ENCODE measurements around the gene HOMEZ. TPM values are rescaled to one million over a fixed set of nuclear protein-coding genes. Genes with fewer than 3 reads are reported as not detected.
A peak's percentile ranks its signal among the peaks of the same experiment; 100 is the strongest.

The HOMEZ gene
- total RNA-seq, 2 donors from 2014 or later: 4.9 to 5.2 TPM

DNA sequence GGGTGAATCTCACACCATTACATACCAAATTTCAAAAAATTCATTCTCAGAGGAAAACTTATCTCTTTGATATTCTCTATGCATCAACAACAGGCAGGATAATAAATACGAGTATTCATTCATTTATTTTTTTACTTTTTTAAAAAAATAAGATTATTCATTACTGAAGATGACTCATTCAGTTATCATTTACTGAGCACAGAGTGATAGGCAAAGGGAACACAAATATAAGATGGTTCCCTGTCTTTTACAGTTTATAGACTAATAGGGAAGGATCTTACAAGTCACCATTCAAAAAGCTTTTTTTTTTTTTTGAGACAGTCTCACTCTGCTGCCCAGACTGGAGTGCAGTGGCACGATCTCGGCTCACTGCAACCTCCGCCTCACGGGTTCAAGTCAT is 30.4 kb upstream of the HOMEZ start:
- DNase-seq (ENCODE audit: low spot score): no peak

DNA sequence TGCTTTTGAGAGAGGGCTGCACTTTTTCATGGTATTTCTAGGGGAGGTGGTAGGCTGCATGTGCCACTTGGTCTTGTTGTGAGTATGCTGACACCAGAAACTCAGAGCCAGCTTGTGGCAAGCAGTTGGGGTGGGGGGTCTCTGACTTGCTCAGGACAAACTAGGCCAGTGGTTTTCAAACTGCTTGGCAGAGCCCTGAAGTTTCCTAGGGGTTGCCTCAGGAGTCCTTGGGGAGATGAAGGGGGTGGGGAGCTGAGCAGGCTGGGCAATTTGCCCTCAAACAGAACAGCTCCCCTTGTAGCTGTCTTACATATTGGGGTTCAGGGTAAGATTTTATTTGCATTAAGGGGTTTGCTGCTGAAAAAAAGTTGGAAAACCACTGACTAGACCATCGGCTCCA is 24.6 kb upstream of the HOMEZ start:
- intact Hi-C loops (cut with DNase I): no loop called here

More for the DNA sequence above, 30.4 kb upstream of the HOMEZ start:
- intact Hi-C loops (cut with DNase I): no loop called here

DNA sequence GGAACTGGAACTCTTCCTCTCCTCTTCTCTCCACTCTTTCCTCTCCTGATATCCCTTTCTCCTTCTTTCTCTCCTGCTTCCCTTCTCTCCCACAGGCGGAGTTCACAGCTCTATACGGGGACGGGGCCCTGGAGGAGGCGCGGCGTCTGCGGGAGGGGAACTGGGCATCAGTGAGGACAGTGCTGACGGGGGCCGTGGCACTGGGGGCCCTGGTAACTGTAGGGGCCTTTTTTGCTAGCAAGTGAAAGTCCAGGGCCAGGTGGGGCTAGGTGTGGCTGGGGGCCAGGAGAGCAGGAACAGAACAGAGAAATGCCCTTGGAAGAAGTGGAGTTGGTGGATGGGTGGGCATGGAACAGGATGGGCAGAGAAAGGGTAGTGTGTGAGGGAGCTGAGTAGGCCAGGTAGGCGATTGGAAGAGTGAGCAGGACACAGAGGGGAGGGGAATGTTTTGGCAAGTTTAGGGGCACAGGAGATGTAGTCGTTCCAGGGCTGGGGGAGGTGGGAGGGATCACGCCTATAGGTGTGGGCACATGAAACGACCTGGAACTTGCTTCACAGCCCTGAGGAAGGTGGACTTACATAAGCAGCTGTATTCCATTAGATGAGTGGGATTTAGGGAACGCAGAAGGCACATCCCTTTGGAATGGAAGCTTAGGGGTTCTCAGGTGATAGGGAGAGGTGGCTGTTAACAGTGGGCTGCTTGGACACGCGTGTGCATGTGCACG is 23.0 kb upstream of the HOMEZ start:
- no peak for DNase-seq (ENCODE audit: low spot score)
- intact Hi-C loops (cut with DNase I): no loop called here

More for the DNA sequence above, 24.6 kb upstream of the HOMEZ start:
- DNase-seq (ENCODE audit: low spot score): no peak

DNA sequence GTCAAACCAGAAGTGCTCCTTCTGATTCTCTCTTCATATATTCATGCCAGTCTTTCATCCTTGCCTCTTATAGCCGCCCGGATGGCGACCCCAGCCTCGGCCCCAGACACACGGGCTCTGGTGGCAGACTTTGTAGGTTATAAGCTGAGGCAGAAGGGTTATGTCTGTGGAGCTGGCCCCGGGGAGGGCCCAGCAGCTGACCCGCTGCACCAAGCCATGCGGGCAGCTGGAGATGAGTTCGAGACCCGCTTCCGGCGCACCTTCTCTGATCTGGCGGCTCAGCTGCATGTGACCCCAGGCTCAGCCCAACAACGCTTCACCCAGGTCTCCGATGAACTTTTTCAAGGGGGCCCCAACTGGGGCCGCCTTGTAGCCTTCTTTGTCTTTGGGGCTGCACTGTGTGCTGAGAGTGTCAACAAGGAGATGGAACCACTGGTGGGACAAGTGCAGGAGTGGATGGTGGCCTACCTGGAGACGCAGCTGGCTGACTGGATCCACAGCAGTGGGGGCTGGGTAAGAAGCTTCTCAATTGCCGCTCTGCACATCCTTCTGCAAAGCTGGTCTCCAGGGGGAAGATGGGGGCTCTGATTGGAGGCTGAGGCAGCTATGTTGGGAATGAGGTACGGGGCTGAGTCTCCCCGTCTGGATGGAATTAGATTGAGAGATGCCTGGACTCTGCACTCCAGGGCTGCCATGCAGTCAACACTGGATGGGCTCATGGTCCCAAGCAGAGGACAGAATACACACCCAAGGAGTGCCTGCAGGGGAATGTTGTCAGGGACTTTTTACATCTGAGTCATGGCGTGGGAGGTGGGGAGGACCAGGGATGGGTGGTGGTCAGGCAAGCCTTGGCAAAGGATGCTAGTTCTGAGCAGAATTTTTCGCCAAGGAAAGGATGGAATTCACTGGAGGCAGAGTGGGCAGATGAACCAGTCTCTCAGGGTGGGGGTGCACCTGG is 22.0 kb upstream of the HOMEZ start:
- intact Hi-C loops (cut with DNase I): no loop called here
- no peak for DNase-seq (ENCODE audit: low spot score)

DNA sequence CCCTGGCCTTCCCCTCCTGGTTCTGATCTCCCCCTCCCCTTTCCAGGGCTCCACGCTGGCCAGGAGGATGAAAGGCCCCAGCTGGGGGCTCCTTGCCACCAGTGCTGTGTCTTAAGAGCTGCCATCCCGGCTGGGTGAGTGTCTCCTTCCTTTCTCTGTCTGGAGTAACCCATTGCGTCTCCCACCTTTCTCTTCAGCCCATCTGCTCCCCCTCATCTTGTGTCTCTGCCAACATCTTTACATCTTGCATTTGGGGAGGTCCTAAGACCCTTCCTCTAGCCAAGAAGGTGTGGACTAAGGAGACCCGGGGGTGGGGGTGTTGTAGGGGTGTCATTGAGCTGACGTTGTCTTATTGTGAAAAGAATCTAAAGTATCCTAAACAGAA is 21.2 kb upstream of the HOMEZ start:
- no peak for DNase-seq (ENCODE audit: low spot score)
- intact Hi-C loops (cut with DNase I): no loop called here

DNA sequence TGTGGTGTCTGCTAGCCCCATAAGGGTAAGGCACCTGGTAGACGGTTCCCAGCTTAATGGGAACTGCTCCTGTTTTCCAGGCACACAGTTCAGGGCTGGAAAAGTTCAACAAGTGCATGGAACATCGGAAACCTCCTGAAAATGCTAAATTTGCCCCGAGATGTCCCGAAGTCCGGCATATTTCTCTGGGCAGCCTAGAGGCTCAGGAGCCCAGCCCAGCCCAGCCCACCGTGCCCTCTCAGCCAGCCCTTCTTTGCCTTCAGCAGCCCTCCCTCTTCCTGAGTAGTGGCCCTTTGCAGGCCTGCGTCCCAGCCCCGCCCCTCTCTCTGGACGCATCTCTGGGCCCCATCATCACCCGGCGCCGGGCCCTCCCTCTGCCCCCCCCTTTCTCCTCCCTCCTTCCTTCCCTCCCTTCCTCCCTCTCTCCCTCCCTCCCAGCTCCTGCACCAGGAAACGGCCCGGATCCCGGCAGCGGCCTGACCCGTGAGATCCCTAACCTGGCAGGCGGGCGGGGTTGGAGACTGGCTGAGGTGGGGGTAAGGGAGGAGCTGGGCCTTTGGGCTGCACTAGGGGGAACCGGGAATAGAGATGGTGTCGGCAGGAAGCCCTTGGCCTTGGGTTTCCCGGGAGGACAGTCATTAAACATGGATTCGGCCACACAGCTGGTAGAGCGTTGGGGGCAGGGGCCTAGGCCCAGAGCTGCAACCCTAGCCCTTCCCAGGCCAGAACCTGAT is 20.6 kb upstream of the HOMEZ start, which contains the start of gene BCL2L2:
BCL2L2 (plus strand) TSS at position 422 of the 734 bp plus-strand sequence. CDS start 935 bp downstream, outside the sequence.
- intact Hi-C loops (cut with DNase I): no loop called here
- peak; percentile 97 for DNase-seq (ENCODE audit: low spot score)

- peak; percentile 90 for DNase-seq (ENCODE audit: low spot score)
- intact Hi-C loops (cut with DNase I): no loop called here
These were observed 16.6 kb upstream of the HOMEZ start, which contains the start of gene PPP1R3E for GRCh38 chr14:23302290-23303225. Gene PPP1R3E, minus strand, starts transcription at chr14:23302859. Its CDS starts 283 bp downstream, at chr14:23302576.

DNA sequence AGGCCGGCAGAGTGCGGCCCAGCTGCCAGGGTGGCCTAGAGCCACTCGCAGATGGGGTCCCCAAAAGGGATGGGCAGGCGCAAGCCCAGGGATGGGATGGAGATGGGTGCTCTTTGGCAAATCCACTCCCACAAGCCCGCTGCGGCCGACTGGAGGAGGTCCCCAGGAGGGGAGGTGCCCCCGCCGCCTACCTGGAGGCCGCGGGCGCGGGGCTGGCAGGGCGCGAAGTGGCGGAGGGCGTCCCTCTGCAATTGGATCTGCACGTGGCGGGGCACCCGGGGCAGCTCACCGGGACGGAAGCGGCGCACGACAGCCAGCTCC is 16.0 kb upstream of the HOMEZ start:
- intact Hi-C loops (cut with DNase I): no loop called here
- DNase-seq (ENCODE audit: low spot score): no peak

- DNase-seq (ENCODE audit: low spot score): peak; percentile 99
- intact Hi-C loops (cut with DNase I): no loop called here
These were observed 15.5 kb upstream of the HOMEZ start for GRCh38 chr14:23301288-23301968.

- peak; percentile 84 for DNase-seq (ENCODE audit: low spot score)
- intact Hi-C loops (cut with DNase I): no loop called here
These were observed 14.8 kb upstream of the HOMEZ start for GRCh38 chr14:23300687-23301223.

- intact Hi-C loops (cut with DNase I): no loop called here
- DNase-seq (ENCODE audit: low spot score): peak; percentile 80
These were observed 14.2 kb upstream of the HOMEZ start for GRCh38 chr14:23299986-23300686.

DNA sequence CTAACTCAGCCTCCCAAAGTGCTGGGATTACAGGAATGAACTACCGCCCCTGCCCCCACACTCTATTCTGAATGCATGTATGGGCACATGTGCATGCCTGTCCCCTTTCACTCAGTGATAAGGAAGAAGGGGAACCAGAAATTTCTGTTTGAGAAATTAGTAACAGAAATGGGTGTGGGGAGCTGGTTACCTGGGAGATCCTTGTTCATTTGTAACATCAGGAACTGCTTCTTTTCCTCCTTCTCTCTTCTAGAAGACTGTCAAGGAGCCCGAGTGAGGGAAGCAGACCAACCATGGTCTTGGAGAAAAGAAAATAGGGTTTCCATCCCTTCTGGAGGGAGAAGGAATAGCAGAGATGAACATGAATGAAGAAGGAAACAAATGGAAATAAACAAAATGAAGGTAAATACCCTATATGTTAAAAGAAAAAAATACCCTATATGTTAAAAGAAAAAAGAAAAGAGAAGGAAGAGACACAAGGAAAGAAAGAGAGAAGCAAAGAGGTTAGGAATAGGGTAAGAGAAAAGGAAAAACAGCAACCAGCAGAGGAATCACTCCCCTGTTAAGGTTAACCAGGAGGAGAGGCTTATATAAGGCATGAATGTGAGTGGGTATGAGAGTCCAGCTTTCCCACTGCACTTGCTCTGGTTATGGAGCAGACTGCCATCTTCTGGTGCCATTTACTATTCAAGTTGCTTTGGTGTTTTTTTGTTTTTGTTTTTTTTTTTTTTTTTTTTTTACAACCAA is 13.5 kb upstream of the HOMEZ start:
- DNase-seq (ENCODE audit: low spot score): no peak
- intact Hi-C loops (cut with DNase I): no loop called here

- no peak for DNase-seq (ENCODE audit: low spot score)
- intact Hi-C loops (cut with DNase I): no loop called here
These were observed 11.8 kb upstream of the HOMEZ start for GRCh38 chr14:23297611-23298277.

DNA sequence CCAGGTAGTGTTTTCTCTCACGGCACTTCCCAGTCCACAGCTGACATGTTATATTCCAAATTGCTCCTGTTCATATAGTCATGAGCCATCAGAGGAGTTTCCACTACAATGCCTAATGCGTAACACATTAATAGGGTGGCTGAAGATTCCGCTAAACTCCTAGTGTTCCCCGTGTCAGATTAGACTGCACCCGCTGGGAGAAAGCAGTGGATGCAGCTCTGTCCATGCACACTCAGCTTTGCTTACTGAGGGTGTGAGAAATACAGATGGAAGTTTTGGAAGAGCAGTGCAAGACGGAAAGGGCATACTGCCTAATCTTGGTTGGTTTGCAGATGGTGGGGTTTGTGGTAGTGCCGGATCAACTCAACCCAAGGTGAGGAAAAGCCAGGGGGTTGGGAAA is 11.2 kb upstream of the HOMEZ start:
- intact Hi-C loops (cut with DNase I): no loop called here
- DNase-seq (ENCODE audit: low spot score): no peak

DNA sequence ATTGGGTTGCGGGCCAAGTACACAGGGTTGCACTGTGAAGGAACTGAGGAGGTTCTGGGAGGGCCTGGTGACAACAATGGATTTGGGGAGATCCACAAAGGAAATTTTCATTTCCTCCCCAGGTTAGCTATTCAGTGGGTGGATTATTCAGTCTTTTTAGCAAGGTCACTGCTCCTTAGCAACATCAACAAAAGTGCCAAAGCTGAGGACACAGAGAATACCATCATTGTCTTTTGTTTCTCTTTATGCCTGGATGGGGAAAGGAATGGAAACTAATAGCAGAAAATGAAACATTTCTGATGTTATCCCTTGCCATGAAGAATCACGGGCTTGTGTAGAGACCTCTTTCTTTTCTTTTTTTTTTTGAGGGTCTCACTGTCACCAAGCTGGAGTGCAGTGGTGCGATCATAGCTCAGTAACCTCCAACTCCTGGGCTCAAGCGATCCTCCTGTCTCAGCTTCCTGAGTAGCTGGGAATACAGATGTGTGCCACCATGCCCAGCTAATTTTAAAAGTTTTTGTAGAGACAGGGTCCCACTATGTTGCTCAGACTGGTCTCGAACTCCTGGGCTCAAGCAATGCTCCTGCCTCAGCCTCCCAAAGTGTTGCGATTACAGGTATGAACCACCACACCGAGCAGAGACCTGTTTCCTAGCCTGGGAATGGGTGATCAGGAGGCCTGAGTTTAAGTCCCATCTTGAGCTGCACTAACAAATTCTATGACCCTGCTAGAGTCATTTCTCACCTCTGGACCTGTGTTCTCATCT is 10.3 kb upstream of the HOMEZ start:
- no peak for DNase-seq (ENCODE audit: low spot score)
- intact Hi-C loops (cut with DNase I): no loop called here

Data from posterior vena cava (tissue), 2 donors.